ENCODE measurements around the gene C22orf23. TPM values are rescaled to one million over a fixed set of nuclear protein-coding genes. Genes with fewer than 3 reads are reported as not detected.

The C22orf23 gene
- total and polyA plus RNA-seq, 12 donors, result 0.17 to 1.1 (median 0.50) TPM

- intact Hi-C loops (cut with DNase I), result no loop called here
- 82 to 90% methylated on average over 6 of the region's 6 CpGs for WGBS, 2 donors
- Histone ChIP-seq H3K4me3 (no peak overlapping the region), H3K4me1 (peaks cover 0 to 20% (median 10%) of the 10 kb centered on the region in 9 donors), H3K36me3 (no peaks in the 10 kb centered on the region), H3K27ac (peak overlapping the region in 1 of 10 donors; percentile 47), H3K27me3 (no peaks in the 10 kb centered on the region), H3K9me3 (no peaks in the 10 kb centered on the region)
- TF ChIP-seq CTCF (IDR thresholded peaks at IDR 0.05), result no peak
- DNase-seq (no peak), ATAC-seq (no peak)
These were observed 40.6 kb upstream of the C22orf23 start for GRCh38 chr22:37994049-37994448.

GRCh38 chr22:37991731-37992442 is 38.5 kb upstream of the C22orf23 start:
- intact Hi-C loops (cut with DNase I), result no loop called here
- H3K27ac ChIP-seq, result no peak overlapping the region
- no peak for TF ChIP-seq CTCF (IDR thresholded peaks at IDR 0.05)
- peaks cover 0 to 20% (median 10%) of the 10 kb centered on the region in 9 donors for H3K4me1 ChIP-seq
- peaks cover 0 to 7% (median 0%) of the 10 kb centered on the region in 9 donors for H3K36me3 ChIP-seq
- WGBS, 2 donors, result 74 to 85% methylated on average over 6 of the region's 6 CpGs
- no peak overlapping the region for H3K4me3 ChIP-seq
- DNase-seq (no peak), ATAC-seq (no peak)
- H3K9me3 ChIP-seq, result no peaks in the 10 kb centered on the region
- no peaks in the 10 kb centered on the region for H3K27me3 ChIP-seq

GRCh38 chr22:37990862-37991261 is 37.5 kb upstream of the C22orf23 start:
- Histone ChIP-seq H3K27me3 (no peaks in the 10 kb centered on the region), H3K36me3 (peaks cover 0 to 15% (median 0%) of the 10 kb centered on the region in 9 donors), H3K9me3 (no peaks in the 10 kb centered on the region), H3K4me1 (peaks cover 0 to 12% (median 2%) of the 10 kb centered on the region in 9 donors), H3K27ac (no peak overlapping the region), H3K4me3 (no peak overlapping the region)
- ATAC-seq, result no peak
- no peak for TF ChIP-seq CTCF (IDR thresholded peaks at IDR 0.05)
- intact Hi-C loops (cut with DNase I), result no loop called here
- WGBS, 2 donors, result 93 to 98% methylated on average over 7 of the region's 7 CpGs
- DNase-seq, result no peak

DNA sequence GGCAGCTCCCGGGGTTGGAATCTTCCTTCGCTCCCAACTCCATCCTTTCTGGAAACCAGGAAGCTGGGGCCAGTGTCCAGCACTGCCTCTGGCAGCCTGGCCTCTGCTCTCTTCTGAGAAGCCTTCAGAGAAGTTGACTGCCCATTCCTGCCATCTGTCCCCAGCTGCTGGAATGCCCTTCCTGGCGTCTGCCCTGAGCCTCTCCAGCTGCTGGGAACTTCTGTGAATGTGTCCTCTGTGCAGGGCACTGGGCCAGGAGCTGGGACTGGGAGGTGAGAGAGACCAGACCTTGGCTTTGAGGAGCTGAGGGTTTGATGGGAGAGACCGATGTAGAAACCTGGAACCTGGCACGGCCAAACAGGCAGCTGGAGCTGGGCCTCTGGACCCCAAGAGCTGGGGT is 36.9 kb upstream of the C22orf23 start:
- no peak overlapping the region for H3K27ac ChIP-seq
- intact Hi-C loops (cut with DNase I), result no loop called here
- WGBS, 2 donors, result 49 to 60% methylated on average over 5 of the region's 5 CpGs
- DNase-seq (peak; percentile 19 to 53), ATAC-seq (peak in 4 of 8 donors; percentile 22 to 53 (median 43))
- peaks cover 0 to 15% (median 0%) of the 10 kb centered on the region in 9 donors for H3K36me3 ChIP-seq
- H3K4me1 ChIP-seq, result peaks cover 0 to 10% (median 0%) of the 10 kb centered on the region in 9 donors
- H3K4me3 ChIP-seq, result no peak overlapping the region
- no peaks in the 10 kb centered on the region for H3K27me3 ChIP-seq
- no peaks in the 10 kb centered on the region for H3K9me3 ChIP-seq
- TF ChIP-seq CTCF (IDR thresholded peaks at IDR 0.05), result no peak
